ENCODE results near the gene MRPS35.
A peak's percentile ranks its signal among the peaks of the same experiment; 100 is the strongest.

MRPS35 gene

DNA sequence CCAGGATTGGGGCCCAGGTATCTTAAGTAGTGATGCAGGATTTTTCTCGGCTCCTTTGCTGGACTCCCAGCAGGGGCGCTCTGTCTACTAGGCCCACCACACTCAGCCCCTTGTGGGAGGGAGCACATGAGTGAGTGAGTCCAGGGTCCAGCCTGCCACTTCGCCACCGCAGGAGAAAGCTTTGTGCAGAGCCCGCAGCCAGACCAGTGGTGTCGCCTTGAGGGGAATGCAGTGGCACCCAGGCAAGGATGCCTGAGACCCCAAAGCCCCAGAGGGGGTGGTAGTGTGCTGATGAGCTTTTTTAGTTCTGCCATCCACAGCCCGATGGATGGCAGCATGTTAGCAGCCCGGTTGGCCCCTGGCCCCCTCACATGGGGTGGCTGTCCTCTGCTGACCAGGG, 5.4 kb upstream of the MRPS35 start:
- Histone ChIP-seq H3K4me3 (ENCODE audit: low read length in 2 of 2) (no peak overlapping the region), H3K9ac (ENCODE audit: low read depth in 1 of 2, low read length in 2 of 2) (no peak overlapping the region), H3K9me3 (ENCODE audit: control insufficient read depth in 2 of 2, low read length in 2 of 2) (no peaks in the 10 kb centered on the region), H3K4me1 (ENCODE audit: control insufficient read depth in 2 of 2, insufficient read depth in 2 of 2, low read length in 2 of 2) (peaks cover 0 to 3% of the 10 kb centered on the region in 2 donors), H3K27me3 (ENCODE audit: control insufficient read depth in 2 of 2, insufficient read depth in 2 of 2, low read length in 2 of 2) (no peaks in the 10 kb centered on the region), H3K36me3 (ENCODE audit: control insufficient read depth in 2 of 2, insufficient read depth in 2 of 2, low read length in 2 of 2) (no peaks in the 10 kb centered on the region), H3K27ac (ENCODE audit: low read depth in 2 of 2, low read length in 2 of 2) (no peak overlapping the region)

DNA sequence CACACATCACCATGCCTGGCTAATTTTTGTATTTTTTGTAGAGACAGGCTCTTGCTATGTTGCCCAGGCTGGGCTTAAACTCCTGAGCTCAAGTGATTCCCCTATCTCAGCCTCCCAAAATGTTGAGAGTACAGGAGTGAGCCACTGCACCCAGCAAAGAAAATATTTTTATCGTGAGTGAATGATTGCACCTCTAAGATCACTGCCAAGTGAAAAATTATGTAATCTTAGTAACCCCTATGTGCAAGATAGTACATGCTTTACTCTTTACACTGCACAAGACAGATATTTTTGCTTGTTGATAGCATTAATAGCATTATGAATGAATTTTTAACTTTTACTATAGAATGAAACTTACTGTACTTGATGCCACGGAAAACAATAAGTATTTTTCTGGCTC, 3.4 kb upstream of the MRPS35 start:
- H3K4me3 ChIP-seq (ENCODE audit: low read length in 2 of 2): no peak overlapping the region
- peaks cover 8 to 12% of the 10 kb centered on the region in 2 donors for H3K4me1 ChIP-seq (ENCODE audit: control insufficient read depth in 2 of 2, insufficient read depth in 2 of 2, low read length in 2 of 2)
- H3K36me3 ChIP-seq (ENCODE audit: control insufficient read depth in 2 of 2, insufficient read depth in 2 of 2, low read length in 2 of 2): no peaks in the 10 kb centered on the region
- H3K9me3 ChIP-seq (ENCODE audit: control insufficient read depth in 2 of 2, low read length in 2 of 2): no peaks in the 10 kb centered on the region
- H3K9ac ChIP-seq (ENCODE audit: low read depth in 1 of 2, low read length in 2 of 2): no peak overlapping the region
- no peak overlapping the region for H3K27ac ChIP-seq (ENCODE audit: low read depth in 2 of 2, low read length in 2 of 2)
- H3K27me3 ChIP-seq (ENCODE audit: control insufficient read depth in 2 of 2, insufficient read depth in 2 of 2, low read length in 2 of 2): no peaks in the 10 kb centered on the region

DNA sequence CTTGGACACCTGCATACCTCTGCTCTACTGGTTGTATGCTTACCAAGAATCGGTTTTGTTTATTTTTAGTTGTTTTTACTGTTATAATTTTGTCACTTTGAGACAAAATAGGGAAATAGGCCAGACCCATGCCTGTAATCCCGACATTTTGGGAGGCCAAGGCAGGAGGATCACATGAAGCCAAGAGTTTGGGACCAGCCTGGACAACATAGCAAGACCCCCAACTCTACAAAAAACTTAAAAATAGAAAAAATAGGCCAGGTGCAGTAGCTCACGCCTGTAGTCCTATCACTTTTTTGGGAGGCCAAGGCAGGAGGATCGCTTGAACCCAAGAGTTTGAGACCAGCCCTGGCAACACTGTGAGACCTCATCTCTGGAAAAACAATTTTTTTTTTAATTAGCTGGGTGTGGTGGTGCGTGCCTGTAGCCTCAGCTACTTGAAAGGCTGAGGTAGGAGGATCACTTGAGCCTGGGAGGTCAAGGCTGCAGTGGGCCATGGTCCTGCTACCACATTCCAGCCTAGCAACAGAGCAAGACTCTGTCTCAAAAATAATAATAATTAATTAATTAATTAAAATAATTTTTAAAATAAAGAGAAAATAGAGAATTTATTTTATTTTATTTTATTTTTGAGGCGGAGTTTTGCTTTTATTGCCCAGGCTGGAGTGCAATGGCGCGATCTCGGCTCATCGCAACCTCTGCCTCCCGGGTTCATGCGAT, 1.3 kb upstream of the MRPS35 start:
- no peaks in the 10 kb centered on the region for H3K27me3 ChIP-seq (ENCODE audit: control insufficient read depth in 2 of 2, insufficient read depth in 2 of 2, low read length in 2 of 2)
- H3K9ac ChIP-seq (ENCODE audit: low read depth in 1 of 2, low read length in 2 of 2): peak overlapping the region in 1 of 2 donors; percentile 91
- no peaks in the 10 kb centered on the region for H3K9me3 ChIP-seq (ENCODE audit: control insufficient read depth in 2 of 2, low read length in 2 of 2)
- peaks cover 0 to 6% of the 10 kb centered on the region in 2 donors for H3K36me3 ChIP-seq (ENCODE audit: control insufficient read depth in 2 of 2, insufficient read depth in 2 of 2, low read length in 2 of 2)
- peak overlapping the region; percentile 81 for H3K27ac ChIP-seq (ENCODE audit: low read depth in 2 of 2, low read length in 2 of 2)
- peaks cover 8 to 10% of the 10 kb centered on the region in 2 donors for H3K4me1 ChIP-seq (ENCODE audit: control insufficient read depth in 2 of 2, insufficient read depth in 2 of 2, low read length in 2 of 2)
- H3K4me3 ChIP-seq (ENCODE audit: low read length in 2 of 2): peak overlapping the region; percentile 86 to 98

DNA sequence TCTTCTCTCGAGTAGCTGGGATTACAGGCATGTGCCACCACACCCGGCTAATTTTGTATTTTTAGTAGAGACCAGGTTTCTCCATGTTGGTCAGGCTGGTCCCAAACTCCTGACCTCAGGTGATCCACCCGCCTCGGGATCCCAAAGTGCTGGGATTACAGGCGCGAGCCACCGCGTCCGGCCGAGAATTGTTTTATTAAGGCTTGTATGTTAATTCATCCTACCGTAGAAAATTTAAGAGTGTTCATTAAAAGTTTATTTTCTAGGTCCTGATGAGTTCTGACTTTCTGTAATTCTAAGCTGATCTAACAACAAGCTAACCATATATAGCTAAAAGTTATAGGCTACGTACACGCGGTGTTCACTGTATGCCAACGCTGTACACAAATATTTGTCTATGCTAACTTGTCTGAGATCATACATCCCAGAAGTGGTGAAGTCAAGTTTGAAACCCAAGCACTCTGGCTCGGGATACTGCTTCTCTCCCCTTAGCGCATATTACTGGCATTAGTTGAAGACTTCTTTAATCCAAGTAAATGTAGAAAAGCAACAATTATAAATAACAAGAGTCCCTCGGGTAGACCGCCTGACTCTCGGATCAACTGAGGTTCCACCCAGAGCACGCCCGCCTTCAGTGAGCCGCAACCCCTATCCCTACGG, 570 bp upstream of the MRPS35 start:
- H3K4me1 ChIP-seq (ENCODE audit: control insufficient read depth in 2 of 2, insufficient read depth in 2 of 2, low read length in 2 of 2): peaks cover 8 to 10% of the 10 kb centered on the region in 2 donors
- H3K36me3 ChIP-seq (ENCODE audit: control insufficient read depth in 2 of 2, insufficient read depth in 2 of 2, low read length in 2 of 2): peaks cover 0 to 6% of the 10 kb centered on the region in 2 donors
- no peaks in the 10 kb centered on the region for H3K27me3 ChIP-seq (ENCODE audit: control insufficient read depth in 2 of 2, insufficient read depth in 2 of 2, low read length in 2 of 2)
- H3K4me3 ChIP-seq (ENCODE audit: low read length in 2 of 2): peak overlapping the region; percentile 86 to 98
- peak overlapping the region; percentile 91 to 95 for H3K9ac ChIP-seq (ENCODE audit: low read depth in 1 of 2, low read length in 2 of 2)
- H3K27ac ChIP-seq (ENCODE audit: low read depth in 2 of 2, low read length in 2 of 2): peak overlapping the region; percentile 81
- H3K9me3 ChIP-seq (ENCODE audit: control insufficient read depth in 2 of 2, low read length in 2 of 2): no peaks in the 10 kb centered on the region

DNA sequence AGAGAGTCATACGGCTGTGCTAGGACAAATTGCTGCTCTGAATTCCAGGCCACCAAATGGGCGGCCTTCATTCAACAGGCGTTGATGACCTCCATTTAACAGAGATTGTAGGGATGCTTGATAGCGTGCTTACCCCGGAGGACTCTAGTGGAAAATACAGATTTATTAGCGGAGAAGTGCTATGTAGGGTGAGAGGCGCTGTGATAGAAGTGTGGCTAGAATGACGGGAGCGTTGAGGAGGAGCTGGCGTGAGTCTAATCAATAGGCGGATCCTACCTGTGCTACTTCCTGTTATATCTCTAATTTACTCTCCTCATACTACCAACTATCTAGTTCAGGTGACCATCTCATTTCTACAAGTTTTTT, 668 bp downstream of the MRPS35 start:
- Histone ChIP-seq H3K9me3 (ENCODE audit: control insufficient read depth in 2 of 2, low read length in 2 of 2) (no peaks in the 10 kb centered on the region), H3K27ac (ENCODE audit: low read depth in 2 of 2, low read length in 2 of 2) (peak overlapping the region; percentile 81), H3K4me3 (ENCODE audit: low read length in 2 of 2) (peak overlapping the region; percentile 86 to 98), H3K27me3 (ENCODE audit: control insufficient read depth in 2 of 2, insufficient read depth in 2 of 2, low read length in 2 of 2) (no peaks in the 10 kb centered on the region), H3K36me3 (ENCODE audit: control insufficient read depth in 2 of 2, insufficient read depth in 2 of 2, low read length in 2 of 2) (peaks cover 0 to 11% of the 10 kb centered on the region in 2 donors), H3K9ac (ENCODE audit: low read depth in 1 of 2, low read length in 2 of 2) (peak overlapping the region; percentile 91 to 95), H3K4me1 (ENCODE audit: control insufficient read depth in 2 of 2, insufficient read depth in 2 of 2, low read length in 2 of 2) (peaks cover 8 to 10% of the 10 kb centered on the region in 2 donors)

DNA sequence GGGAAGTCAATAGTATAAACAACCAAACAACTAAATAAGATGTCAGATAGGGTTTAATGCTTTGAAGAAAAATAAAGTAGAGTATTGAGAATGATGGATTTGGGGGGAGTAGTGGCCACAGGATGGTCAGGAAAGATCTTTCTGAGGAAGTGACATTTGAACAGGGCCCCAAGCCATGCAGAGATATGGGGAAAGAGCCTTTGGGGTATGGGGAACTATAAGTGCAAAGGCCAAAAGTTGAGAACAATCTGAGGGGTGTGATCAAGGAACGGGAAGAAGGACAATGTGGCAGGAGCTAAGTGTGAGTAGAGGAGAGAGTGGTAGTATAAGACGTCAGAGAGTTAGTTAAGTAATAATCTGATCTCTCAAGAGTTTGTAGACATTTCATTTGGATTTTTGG, 1.3 kb downstream of the MRPS35 start:
- Histone ChIP-seq H3K27me3 (ENCODE audit: control insufficient read depth in 2 of 2, insufficient read depth in 2 of 2, low read length in 2 of 2) (no peaks in the 10 kb centered on the region), H3K27ac (ENCODE audit: low read depth in 2 of 2, low read length in 2 of 2) (no peak overlapping the region), H3K4me3 (ENCODE audit: low read length in 2 of 2) (peak overlapping the region in 1 of 2 donors; percentile 86), H3K9ac (ENCODE audit: low read depth in 1 of 2, low read length in 2 of 2) (peak overlapping the region in 1 of 2 donors; percentile 91), H3K9me3 (ENCODE audit: control insufficient read depth in 2 of 2, low read length in 2 of 2) (no peaks in the 10 kb centered on the region), H3K4me1 (ENCODE audit: control insufficient read depth in 2 of 2, insufficient read depth in 2 of 2, low read length in 2 of 2) (peaks cover 8 to 10% of the 10 kb centered on the region in 2 donors), H3K36me3 (ENCODE audit: control insufficient read depth in 2 of 2, insufficient read depth in 2 of 2, low read length in 2 of 2) (peaks cover 0 to 15% of the 10 kb centered on the region in 2 donors)

DNA sequence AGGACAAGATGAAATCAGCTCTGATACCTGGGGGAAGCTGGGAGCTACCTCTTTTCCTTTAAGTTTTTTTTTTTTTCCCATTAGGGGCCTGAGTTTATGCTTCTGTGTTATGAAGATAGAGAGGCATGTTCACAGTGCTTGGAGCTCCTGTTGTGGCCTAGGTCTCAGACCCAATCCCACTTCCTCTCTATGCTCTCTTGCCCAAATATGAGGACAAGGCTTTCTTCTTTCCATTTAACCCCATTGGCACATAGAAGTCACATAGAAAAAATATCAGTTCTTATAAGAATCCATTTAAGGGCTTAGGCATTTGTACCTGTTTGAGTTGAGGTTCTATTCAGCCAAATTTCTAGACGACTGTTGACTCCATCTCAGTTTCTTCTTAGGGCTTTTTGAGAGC, 12.6 kb downstream of the MRPS35 start:
- peaks cover 12 to 32% of the 10 kb centered on the region in 2 donors for H3K36me3 ChIP-seq (ENCODE audit: control insufficient read depth in 2 of 2, insufficient read depth in 2 of 2, low read length in 2 of 2)
- no peak overlapping the region for H3K4me3 ChIP-seq (ENCODE audit: low read length in 2 of 2)
- H3K9me3 ChIP-seq (ENCODE audit: control insufficient read depth in 2 of 2, low read length in 2 of 2): no peaks in the 10 kb centered on the region
- no peaks in the 10 kb centered on the region for H3K27me3 ChIP-seq (ENCODE audit: control insufficient read depth in 2 of 2, insufficient read depth in 2 of 2, low read length in 2 of 2)
- no peak overlapping the region for H3K27ac ChIP-seq (ENCODE audit: low read depth in 2 of 2, low read length in 2 of 2)
- H3K9ac ChIP-seq (ENCODE audit: low read depth in 1 of 2, low read length in 2 of 2): no peak overlapping the region
- no peaks in the 10 kb centered on the region for H3K4me1 ChIP-seq (ENCODE audit: control insufficient read depth in 2 of 2, insufficient read depth in 2 of 2, low read length in 2 of 2)

DNA sequence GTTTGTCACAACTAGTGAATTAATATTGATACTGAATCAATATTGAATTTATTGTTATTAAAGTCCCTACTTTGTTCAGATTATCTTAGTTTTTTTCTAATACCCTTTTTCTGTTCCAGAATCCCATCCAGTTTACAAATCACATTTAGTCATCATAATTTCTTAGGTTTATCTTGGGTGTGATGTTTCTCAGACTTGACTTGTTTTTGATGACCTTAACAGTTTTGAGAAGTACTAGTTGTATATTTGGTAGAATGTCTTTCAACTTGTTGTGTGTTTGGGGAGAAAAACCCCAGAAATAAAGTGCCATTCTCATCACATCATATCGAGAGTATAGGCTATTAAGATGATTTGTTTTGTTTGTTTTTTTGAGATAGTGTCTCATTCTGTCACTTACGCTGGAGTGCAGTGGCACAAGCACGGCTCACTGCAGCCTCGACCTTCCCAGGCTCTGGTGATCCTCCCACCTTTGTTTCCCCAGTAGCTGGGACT, 19.5 kb downstream of the MRPS35 start:
- peaks cover 6 to 23% of the 10 kb centered on the region in 2 donors for H3K36me3 ChIP-seq (ENCODE audit: control insufficient read depth in 2 of 2, insufficient read depth in 2 of 2, low read length in 2 of 2)

DNA sequence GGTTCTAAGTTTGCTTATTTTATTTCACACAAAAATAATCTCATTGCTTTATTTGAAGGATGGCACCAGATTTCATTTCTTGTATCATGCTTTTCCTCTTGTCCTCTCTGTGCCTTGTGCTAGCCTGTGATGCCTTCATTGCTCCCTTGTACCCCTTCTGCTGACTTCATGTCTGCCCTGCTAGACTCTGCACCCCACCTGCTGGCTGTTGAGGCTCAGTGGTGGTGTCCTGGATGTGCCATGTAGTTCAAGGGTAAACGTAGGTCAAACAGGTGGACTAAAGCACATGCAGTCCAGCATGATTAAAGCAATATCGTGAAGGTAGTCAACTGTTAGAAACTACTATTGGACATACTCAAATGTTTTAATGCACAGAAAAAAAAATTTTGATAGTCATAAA, 21.6 kb downstream of the MRPS35 start:
- Histone ChIP-seq H3K4me3 (ENCODE audit: low read length in 2 of 2) (no peak overlapping the region), H3K36me3 (ENCODE audit: control insufficient read depth in 2 of 2, insufficient read depth in 2 of 2, low read length in 2 of 2) (peaks cover 14 to 28% of the 10 kb centered on the region in 2 donors), H3K9me3 (ENCODE audit: control insufficient read depth in 2 of 2, low read length in 2 of 2) (no peaks in the 10 kb centered on the region), H3K27me3 (ENCODE audit: control insufficient read depth in 2 of 2, insufficient read depth in 2 of 2, low read length in 2 of 2) (no peaks in the 10 kb centered on the region), H3K9ac (ENCODE audit: low read depth in 1 of 2, low read length in 2 of 2) (no peak overlapping the region), H3K27ac (ENCODE audit: low read depth in 2 of 2, low read length in 2 of 2) (no peak overlapping the region), H3K4me1 (ENCODE audit: control insufficient read depth in 2 of 2, insufficient read depth in 2 of 2, low read length in 2 of 2) (peaks cover 0 to 4% of the 10 kb centered on the region in 2 donors)

More for the DNA sequence above, 19.5 kb downstream of the MRPS35 start:
- no peak overlapping the region for H3K9ac ChIP-seq (ENCODE audit: low read depth in 1 of 2, low read length in 2 of 2)
- H3K4me1 ChIP-seq (ENCODE audit: control insufficient read depth in 2 of 2, insufficient read depth in 2 of 2, low read length in 2 of 2): peaks cover 0 to 4% of the 10 kb centered on the region in 2 donors
- H3K9me3 ChIP-seq (ENCODE audit: control insufficient read depth in 2 of 2, low read length in 2 of 2): no peaks in the 10 kb centered on the region
- H3K4me3 ChIP-seq (ENCODE audit: low read length in 2 of 2): no peak overlapping the region
- no peaks in the 10 kb centered on the region for H3K27me3 ChIP-seq (ENCODE audit: control insufficient read depth in 2 of 2, insufficient read depth in 2 of 2, low read length in 2 of 2)
- H3K27ac ChIP-seq (ENCODE audit: low read depth in 2 of 2, low read length in 2 of 2): no peak overlapping the region

DNA sequence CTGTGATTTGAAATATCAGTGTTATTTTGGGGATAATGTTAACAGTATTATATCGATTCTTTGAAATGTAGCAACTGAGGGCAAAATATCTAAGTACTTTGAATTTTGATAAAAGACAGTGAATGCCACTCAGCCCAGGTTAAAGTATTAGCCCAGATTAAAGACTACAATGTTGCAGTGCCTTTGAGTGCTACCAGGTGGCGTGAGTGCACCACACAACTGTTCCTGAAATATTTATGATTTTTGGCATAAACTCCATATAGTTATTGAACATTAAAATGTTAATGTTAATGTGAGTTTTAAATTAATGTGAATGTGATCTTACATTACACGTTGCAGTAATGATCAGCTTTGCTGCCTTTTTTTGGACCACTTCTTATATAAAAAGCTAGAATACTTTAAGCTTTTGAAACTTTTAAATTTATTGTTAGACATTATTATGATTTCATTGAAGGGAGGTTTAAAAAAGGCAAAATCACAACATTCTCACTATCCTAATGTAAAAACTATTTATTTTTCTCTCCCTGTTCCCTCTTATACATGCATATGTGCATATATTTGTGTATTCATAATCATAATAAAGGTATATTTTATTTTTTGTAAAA, 22.5 kb downstream of the MRPS35 start:
- Histone ChIP-seq H3K36me3 (ENCODE audit: control insufficient read depth in 2 of 2, insufficient read depth in 2 of 2, low read length in 2 of 2) (peaks cover 17 to 32% of the 10 kb centered on the region in 2 donors), H3K4me1 (ENCODE audit: control insufficient read depth in 2 of 2, insufficient read depth in 2 of 2, low read length in 2 of 2) (peaks cover 0 to 4% of the 10 kb centered on the region in 2 donors), H3K27me3 (ENCODE audit: control insufficient read depth in 2 of 2, insufficient read depth in 2 of 2, low read length in 2 of 2) (no peaks in the 10 kb centered on the region), H3K9ac (ENCODE audit: low read depth in 1 of 2, low read length in 2 of 2) (no peak overlapping the region), H3K27ac (ENCODE audit: low read depth in 2 of 2, low read length in 2 of 2) (no peak overlapping the region), H3K4me3 (ENCODE audit: low read length in 2 of 2) (no peak overlapping the region), H3K9me3 (ENCODE audit: control insufficient read depth in 2 of 2, low read length in 2 of 2) (no peaks in the 10 kb centered on the region)
